PFSK-1 (cell line): ENCODE measurements around the gene ACVR1.

Source experiments
- FOXP2 ChIP-seq: optimal IDR thresholded peaks from 2 replicates; pipeline ENCODE3; 2011; ENCODE audit warnings: borderline replicate concordance, control low read depth, inconsistent platforms; ENCODE audit not compliant: insufficient read depth; ENCODE audit errors: extremely low read length, extremely low read depth
- POLR2AphosphoS5 ChIP-seq: IDR thresholded peaks from 2 replicates; pipeline ENCODE4 v1.6.1; 2012; ENCODE audit warnings: low read depth, mild to moderate bottlenecking, control low read depth, low read length, moderate library complexity
- SIN3A ChIP-seq: IDR thresholded peaks from 2 replicates; pipeline ENCODE4 v1.6.1; 2012; ENCODE audit warnings: mild to moderate bottlenecking, low read length, moderate library complexity, borderline replicate concordance; ENCODE audit not compliant: insufficient read depth
- TAF1 ChIP-seq: IDR thresholded peaks from 2 replicates; pipeline ENCODE4 v1.6.1; 2012; ENCODE audit warnings: low read length, control low read depth, borderline replicate concordance; ENCODE audit not compliant: insufficient read depth
- TF ChIP-seq, protein P1 (sequence below), 2 experiments: IDR thresholded peaks; 2 replicates each; pipeline versions ENCODE4 v1.6.1 to v1.8.0; 2011 to 2012; ENCODE audit warnings: low read depth in 2 of 2, low read length in 2 of 2, control low read depth in 1 of 2, inconsistent platforms in 1 of 2, mild to moderate bottlenecking in 1 of 2, moderate library complexity in 1 of 2; ENCODE audit not compliant: insufficient read depth in 1 of 2

ACVR1 gene

DNA sequence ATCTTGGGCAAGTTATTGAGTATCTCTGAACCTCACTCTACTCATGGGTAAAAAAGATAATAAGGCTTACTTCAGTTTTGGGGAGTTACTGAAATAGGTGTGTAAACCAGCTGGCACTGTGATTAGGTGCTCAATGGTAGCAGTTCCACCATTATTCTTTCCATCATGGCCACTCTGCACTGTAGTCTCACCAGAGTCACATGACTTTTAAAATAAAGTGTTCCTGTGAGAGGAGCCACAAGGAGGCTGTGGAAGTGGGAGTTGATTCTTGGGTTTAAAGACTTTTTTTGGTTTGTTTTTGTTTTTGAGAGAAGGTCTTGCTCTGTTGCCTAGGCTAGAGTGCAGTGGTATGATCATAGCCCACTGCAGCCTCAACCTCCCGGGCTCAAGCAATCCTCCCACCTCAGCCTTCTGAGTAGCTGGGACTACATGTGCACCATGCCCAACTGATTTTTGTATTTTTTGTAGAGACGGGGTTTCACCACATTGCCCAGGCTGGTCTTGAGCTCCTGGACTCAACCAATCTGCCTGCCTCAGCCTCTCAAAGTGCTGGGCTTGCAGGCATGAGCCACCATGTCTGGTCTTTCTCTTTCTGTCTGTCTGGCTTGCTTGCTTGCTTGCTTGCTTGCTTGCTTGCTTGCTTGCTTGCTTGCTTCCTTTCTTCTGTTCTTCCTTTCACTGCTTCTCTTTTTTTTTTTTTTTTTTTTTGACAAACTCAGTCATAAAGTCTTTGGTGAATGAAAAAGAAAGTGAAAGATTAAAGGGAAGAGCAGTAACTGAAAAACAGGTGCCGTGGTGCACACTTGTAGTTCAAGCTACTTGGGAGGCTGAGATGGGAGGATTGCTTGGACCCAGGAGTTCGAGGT is 21.2 kb upstream of the ACVR1 start:
- TF ChIP-seq SIN3A (no peak), FOXP2 (no peak)

DNA sequence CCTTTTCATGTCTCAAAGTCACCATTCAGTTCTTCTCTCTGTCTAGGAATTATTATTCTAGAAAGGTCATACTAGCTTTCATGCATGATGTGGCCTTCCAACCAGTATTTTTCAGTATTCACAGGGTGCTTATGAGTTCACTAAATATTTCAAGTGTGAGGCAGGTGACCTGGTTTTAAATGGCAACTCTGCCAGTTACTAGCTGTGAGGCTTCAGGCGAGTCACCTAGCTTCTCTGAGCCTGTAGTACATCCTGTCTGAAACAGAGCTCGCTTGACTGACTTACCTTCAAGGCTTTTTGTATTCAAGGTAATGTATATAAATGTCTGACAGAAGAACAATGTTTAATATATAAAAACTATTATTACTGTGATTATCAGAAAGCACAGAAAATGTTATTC is 19.4 kb upstream of the ACVR1 start:
- TF ChIP-seq, protein P1, sequence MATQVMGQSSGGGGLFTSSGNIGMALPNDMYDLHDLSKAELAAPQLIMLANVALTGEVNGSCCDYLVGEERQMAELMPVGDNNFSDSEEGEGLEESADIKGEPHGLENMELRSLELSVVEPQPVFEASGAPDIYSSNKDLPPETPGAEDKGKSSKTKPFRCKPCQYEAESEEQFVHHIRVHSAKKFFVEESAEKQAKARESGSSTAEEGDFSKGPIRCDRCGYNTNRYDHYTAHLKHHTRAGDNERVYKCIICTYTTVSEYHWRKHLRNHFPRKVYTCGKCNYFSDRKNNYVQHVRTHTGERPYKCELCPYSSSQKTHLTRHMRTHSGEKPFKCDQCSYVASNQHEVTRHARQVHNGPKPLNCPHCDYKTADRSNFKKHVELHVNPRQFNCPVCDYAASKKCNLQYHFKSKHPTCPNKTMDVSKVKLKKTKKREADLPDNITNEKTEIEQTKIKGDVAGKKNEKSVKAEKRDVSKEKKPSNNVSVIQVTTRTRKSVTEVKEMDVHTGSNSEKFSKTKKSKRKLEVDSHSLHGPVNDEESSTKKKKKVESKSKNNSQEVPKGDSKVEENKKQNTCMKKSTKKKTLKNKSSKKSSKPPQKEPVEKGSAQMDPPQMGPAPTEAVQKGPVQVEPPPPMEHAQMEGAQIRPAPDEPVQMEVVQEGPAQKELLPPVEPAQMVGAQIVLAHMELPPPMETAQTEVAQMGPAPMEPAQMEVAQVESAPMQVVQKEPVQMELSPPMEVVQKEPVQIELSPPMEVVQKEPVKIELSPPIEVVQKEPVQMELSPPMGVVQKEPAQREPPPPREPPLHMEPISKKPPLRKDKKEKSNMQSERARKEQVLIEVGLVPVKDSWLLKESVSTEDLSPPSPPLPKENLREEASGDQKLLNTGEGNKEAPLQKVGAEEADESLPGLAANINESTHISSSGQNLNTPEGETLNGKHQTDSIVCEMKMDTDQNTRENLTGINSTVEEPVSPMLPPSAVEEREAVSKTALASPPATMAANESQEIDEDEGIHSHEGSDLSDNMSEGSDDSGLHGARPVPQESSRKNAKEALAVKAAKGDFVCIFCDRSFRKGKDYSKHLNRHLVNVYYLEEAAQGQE (IDR thresholded peaks at IDR 0.05; ENCODE audit: insufficient read depth in 1 of 2, low read depth in 2 of 2, low read length in 2 of 2): no peak
- no peak for TF ChIP-seq FOXP2
- no peak for TF ChIP-seq POLR2AphosphoS5
- TF ChIP-seq SIN3A: no peak
- TF ChIP-seq TAF1: no peak

DNA sequence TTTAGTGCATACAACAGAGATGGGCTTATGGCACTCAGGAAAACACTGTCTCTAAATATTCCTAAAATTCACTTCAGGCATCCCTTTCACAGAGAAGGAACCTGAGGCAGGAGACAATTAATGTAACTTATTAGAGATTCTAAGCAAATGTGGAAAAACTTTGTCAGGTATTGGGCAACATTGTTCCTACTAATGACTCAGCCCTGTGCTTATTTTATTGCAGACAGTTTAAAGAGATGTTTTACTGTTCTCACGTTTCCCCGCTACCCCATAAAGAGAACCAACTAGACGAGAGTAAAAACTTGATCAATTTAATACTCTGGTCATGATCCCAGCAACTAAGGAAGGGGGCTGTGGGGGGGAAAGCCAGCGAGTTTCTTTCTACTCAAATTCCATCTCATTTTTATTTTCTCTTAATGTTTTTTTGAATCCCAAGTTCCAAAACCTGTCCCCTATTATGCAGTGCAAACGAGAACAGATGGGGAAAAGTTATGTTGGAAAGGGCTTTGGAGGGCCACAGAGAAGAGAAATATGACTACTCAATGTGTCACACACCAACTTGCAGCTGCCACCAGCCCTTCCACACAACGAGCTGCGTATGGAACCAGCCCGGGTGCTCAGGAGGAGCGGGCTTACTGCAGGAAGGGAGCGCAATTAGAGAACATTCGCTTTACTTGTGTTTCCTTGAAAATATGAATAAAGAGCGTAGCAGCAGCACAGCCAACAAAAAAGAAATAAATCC is 18.7 kb upstream of the ACVR1 start:
- no peak for TF ChIP-seq POLR2AphosphoS5
- TF ChIP-seq TAF1: no peak
- TF ChIP-seq, protein P1 (IDR thresholded peaks at IDR 0.05; ENCODE audit: insufficient read depth in 1 of 2, low read depth in 2 of 2, low read length in 2 of 2): no peak
- TF ChIP-seq FOXP2: no peak
- TF ChIP-seq SIN3A: no peak

DNA sequence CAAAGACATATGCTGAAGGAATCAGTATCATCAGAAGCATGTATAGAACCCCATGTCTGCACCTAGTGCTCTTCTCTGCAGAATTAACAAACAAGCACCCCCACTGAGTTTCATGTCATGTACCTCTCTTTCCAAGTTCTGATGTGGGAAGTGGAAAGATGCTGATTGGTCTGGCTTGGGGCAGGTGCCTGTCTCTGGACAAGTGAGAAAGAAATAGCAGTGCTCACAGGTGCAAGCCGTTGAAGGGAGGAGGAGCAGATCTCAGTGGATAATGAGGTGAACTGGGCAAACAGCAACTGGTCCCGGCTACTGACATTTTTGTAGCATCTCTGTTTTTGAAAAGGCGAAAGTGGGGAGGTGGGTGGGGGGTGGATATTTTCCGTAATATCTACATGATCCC is 17.5 kb upstream of the ACVR1 start:
- TF ChIP-seq, protein P1 (IDR thresholded peaks at IDR 0.05; ENCODE audit: insufficient read depth in 1 of 2, low read depth in 2 of 2, low read length in 2 of 2): no peak
- no peak for TF ChIP-seq POLR2AphosphoS5
- TF ChIP-seq FOXP2: no peak
- no peak for TF ChIP-seq TAF1
- no peak for TF ChIP-seq SIN3A

DNA sequence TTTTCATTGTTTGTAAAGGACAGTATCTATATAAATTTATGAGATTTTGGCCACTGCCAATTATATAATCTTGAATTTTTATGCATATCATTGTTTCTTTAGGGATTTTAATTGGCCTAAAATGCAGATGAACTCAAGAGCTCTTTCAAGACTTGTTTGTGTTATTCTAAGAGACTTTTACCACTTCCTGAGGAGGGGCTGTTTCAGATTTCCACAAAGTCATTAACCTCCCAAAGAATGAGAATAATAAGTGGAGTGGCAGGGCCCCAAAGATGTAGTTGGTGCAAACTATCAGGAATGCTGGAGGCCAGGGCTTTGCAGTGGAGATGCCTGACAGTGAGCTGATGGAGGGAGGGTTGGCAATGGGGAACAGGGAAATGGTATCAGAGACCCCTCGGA is 15.5 kb upstream of the ACVR1 start:
- TF ChIP-seq FOXP2 (no peak), SIN3A (no peak), TAF1 (no peak), POLR2AphosphoS5 (no peak)
- TF ChIP-seq, protein P1 (IDR thresholded peaks at IDR 0.05; ENCODE audit: insufficient read depth in 1 of 2, low read depth in 2 of 2, low read length in 2 of 2): no peak
